Measurements from ENCODE around the gene DHRS1. TPM values are rescaled to one million over a fixed set of nuclear protein-coding genes. Genes with fewer than 3 reads are reported as not detected.

DHRS1 gene
- total and polyA plus RNA-seq, 2 of the 4 experiments (the other 2 are of a cell fraction): 15.8 to 38.6 TPM

DNA sequence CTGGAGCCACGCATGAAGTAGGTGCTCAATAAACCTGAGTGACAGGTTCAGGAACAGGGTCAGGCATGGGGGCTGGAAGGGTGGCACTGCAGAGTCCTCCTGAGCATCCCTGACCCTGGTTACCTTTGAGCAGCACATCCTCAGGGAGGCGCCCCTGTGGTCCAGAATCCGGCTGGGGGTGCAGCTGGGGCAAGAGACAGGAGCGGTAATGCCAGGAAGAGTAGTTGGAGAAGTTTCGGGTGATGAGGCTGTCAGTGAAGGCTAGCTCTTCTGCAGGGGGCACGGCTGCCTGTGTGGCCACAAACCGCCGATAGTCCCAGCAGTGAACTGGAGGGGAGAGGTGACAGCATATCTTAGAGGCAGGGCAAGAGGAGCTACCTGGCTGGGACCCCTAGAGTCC, 30.2 kb downstream of the DHRS1 start (continued):
- TF ChIP-seq FOS (IDR thresholded peaks at IDR 0.05; ENCODE audit: low read depth, low read length): no peak

GRCh38 chr14:24268225-24268624, 31.4 kb downstream of the DHRS1 start:
- H3K79me1 ChIP-seq (ENCODE audit: low read depth in 1 of 2, low read length in 2 of 2): peaks cover 9 to 21% of the 10 kb centered on the region in 2 experiments
- BruUV-seq (replicated peaks): no TSS peak
- no peak overlapping the region for H3K4me3 ChIP-seq (ENCODE audit: insufficient read depth, low read depth, low read length)
- H2BK15ac ChIP-seq (ENCODE audit: low read depth, low read length): no peak overlapping the region
- no peak overlapping the region for H3K9ac ChIP-seq (ENCODE audit: low read depth, low read length)
- H3K14ac ChIP-seq (replicated peaks; ENCODE audit: low read depth, low read length): no peak overlapping the region
- no peak overlapping the region for H3K4me2 ChIP-seq (ENCODE audit: low read depth, low read length)
- H3K27ac ChIP-seq (ENCODE audit: insufficient read depth, low read length): no peak overlapping the region
- CTCF ChIA-PET: no interaction called here
- H3K4me1 ChIP-seq (ENCODE audit: control insufficient read depth, insufficient read depth, low read length): peaks cover 5% of the 10 kb centered on the region; the same call in 1 of the 2 replicates
- TF ChIP-seq FOS (IDR thresholded peaks at IDR 0.05; ENCODE audit: low read depth, low read length): no peak
- TF ChIP-seq, protein P1, sequence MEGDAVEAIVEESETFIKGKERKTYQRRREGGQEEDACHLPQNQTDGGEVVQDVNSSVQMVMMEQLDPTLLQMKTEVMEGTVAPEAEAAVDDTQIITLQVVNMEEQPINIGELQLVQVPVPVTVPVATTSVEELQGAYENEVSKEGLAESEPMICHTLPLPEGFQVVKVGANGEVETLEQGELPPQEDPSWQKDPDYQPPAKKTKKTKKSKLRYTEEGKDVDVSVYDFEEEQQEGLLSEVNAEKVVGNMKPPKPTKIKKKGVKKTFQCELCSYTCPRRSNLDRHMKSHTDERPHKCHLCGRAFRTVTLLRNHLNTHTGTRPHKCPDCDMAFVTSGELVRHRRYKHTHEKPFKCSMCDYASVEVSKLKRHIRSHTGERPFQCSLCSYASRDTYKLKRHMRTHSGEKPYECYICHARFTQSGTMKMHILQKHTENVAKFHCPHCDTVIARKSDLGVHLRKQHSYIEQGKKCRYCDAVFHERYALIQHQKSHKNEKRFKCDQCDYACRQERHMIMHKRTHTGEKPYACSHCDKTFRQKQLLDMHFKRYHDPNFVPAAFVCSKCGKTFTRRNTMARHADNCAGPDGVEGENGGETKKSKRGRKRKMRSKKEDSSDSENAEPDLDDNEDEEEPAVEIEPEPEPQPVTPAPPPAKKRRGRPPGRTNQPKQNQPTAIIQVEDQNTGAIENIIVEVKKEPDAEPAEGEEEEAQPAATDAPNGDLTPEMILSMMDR (conservative IDR thresholded peaks at IDR 0.05; ENCODE audit: low read depth, low read length): no peak
- TF ChIP-seq POLR2A (IDR thresholded peaks at IDR 0.05; ENCODE audit: low read depth, low read length): no peak
- TF ChIP-seq CEBPB (IDR thresholded peaks at IDR 0.05; ENCODE audit: low read depth, low read length): no peak
- POLR2A ChIA-PET (ENCODE audit: unreplicated experiment): no interaction called here
- peaks cover 29% of the 10 kb centered on the region for H3K36me3 ChIP-seq (ENCODE audit: control insufficient read depth, insufficient read depth, low read length)
- H4K20me1 ChIP-seq (ENCODE audit: insufficient read depth, low read length): no peaks in the 10 kb centered on the region
- H3K23ac ChIP-seq (ENCODE audit: low read depth, low read length): no peak overlapping the region
- no peak overlapping the region for H2BK120ac ChIP-seq (ENCODE audit: low read depth, low read length)
- H3K9me3 ChIP-seq (ENCODE audit: control insufficient read depth, insufficient read depth, low read length): no peaks in the 10 kb centered on the region
- no peak overlapping the region for H4K5ac ChIP-seq (ENCODE audit: low read depth, low read length)
- ATAC-seq (ENCODE audit: low read depth) (no peak), DNase-seq (no peak)
- no peak overlapping the region for H3K4ac ChIP-seq (ENCODE audit: low read depth, low read length)
- no peak overlapping the region for H2AFZ ChIP-seq (replicated peaks; ENCODE audit: low read length, poor library complexity)
- H4K91ac ChIP-seq (ENCODE audit: insufficient read depth, low read depth, low read length): no peak overlapping the region
- H3K27me3 ChIP-seq (ENCODE audit: control insufficient read depth, insufficient read depth, low read length): no peaks in the 10 kb centered on the region
- H2AK9ac ChIP-seq (replicated peaks; ENCODE audit: low read depth, low read length, poor library complexity): no peak overlapping the region
- H2BK20ac ChIP-seq (ENCODE audit: low read depth, low read length): no peak overlapping the region
- no peak overlapping the region for H2BK5ac ChIP-seq (ENCODE audit: low read depth, low read length, poor library complexity, severe bottlenecking)
- no peak overlapping the region for H3K18ac ChIP-seq (ENCODE audit: low read depth, low read length)
- dilution Hi-C loops (cut with HindIII; ENCODE audit: low sequenced_read_pairs, unreplicated experiment): no loop called here
- H3K56ac ChIP-seq (ENCODE audit: extremely low read depth, insufficient read depth, low read length): no peak overlapping the region
- no peak overlapping the region for H2AK5ac ChIP-seq (ENCODE audit: low read depth, low read length)
- peaks cover 5% of the 10 kb centered on the region; the same call in 1 of the 2 replicates for H3K9me1 ChIP-seq (ENCODE audit: insufficient read depth, low read length)
- intact Hi-C loops (cut with micrococcal nuclease): no loop called here
- in situ Hi-C loops (cut with MboI; ENCODE audit: low sequenced_read_pairs): no loop called here
- 83% methylated on average over 3 of the region's 9 CpGs; no CpG with 5 or more reads in 1 of the 2 experiments for WGBS, 2 experiments (ENCODE audit: extremely low coverage in 2 of 2, insufficient read length in 1 of 2)
- no peak overlapping the region for H4K8ac ChIP-seq (ENCODE audit: low read depth in 2 of 2, low read length in 2 of 2)
